Neuronal stem cell (in vitro differentiated cells): ENCODE data around the gene KCNK13. TPM values are rescaled to one million over a fixed set of nuclear protein-coding genes. Genes with fewer than 3 reads are reported as not detected.

Source experiments
- DNase-seq: peaks from one replicate; pipeline ENCODE4 v3.0.0-alpha.2; 2013; ENCODE audit warnings: low spot score
- H2AFZ ChIP-seq: one replicate; pipeline ENCODE4 v1.6.1; 2013; ENCODE audit warnings: mild to moderate bottlenecking, low read length, inconsistent platforms
- H2AK5ac ChIP-seq: 2 replicates; pipeline ENCODE4 v1.6.1; 2013; ENCODE audit warnings: low read depth, mild to moderate bottlenecking, inconsistent platforms, low read length, moderate library complexity, mixed read lengths
- H2BK120ac ChIP-seq: 2 replicates; pipeline ENCODE4 v1.6.1; 2013; ENCODE audit warnings: low read depth, mild to moderate bottlenecking, inconsistent platforms, low read length, moderate library complexity, mixed read lengths
- H2BK12ac ChIP-seq: one replicate; pipeline ENCODE4 v1.6.1; 2013; ENCODE audit warnings: low read length, inconsistent platforms
- H2BK15ac ChIP-seq: 2 replicates; pipeline ENCODE4 v1.6.1; 2013; ENCODE audit warnings: mild to moderate bottlenecking, low read length, inconsistent platforms, mixed read lengths
- H2BK5ac ChIP-seq: one replicate; pipeline ENCODE4 v1.6.1; 2013; ENCODE audit warnings: inconsistent platforms, mild to moderate bottlenecking, low read length, moderate library complexity
- H3K14ac ChIP-seq: one replicate; pipeline ENCODE4 v1.6.1; 2013; ENCODE audit warnings: low read length, inconsistent platforms
- H3K18ac ChIP-seq: 2 replicates; pipeline ENCODE4 v1.6.1; 2013; ENCODE audit warnings: low read length, inconsistent platforms
- H3K23ac ChIP-seq: 2 replicates; pipeline ENCODE4 v1.6.1; 2013; ENCODE audit warnings: low read depth, mild to moderate bottlenecking, mixed read lengths, low read length, inconsistent platforms; ENCODE audit not compliant: poor library complexity
- H3K27ac ChIP-seq: replicated peaks from 3 replicates; pipeline ENCODE4 v1.5.1; 2013; ENCODE audit warnings: low read length, inconsistent platforms
- H3K27me3 ChIP-seq, 3 experiments: 2 replicates each; pipeline ENCODE4 v1.6.1; 2013; ENCODE audit warnings: low read length in 3 of 3, mild to moderate bottlenecking in 2 of 3, inconsistent platforms in 1 of 3, low read depth in 1 of 3, mixed read lengths in 1 of 3, moderate library complexity in 1 of 3; ENCODE audit not compliant: control insufficient read depth in 3 of 3, insufficient read depth in 3 of 3
- H3K36me3 ChIP-seq, 2 donors: replicated peaks in 1 of 2; 2 replicates each; pipeline ENCODE4 v1.6.1; 2013; ENCODE audit warnings: low read length in 2 of 2; ENCODE audit not compliant: control insufficient read depth in 2 of 2, insufficient read depth in 2 of 2
- H3K4ac ChIP-seq: 2 replicates; pipeline ENCODE4 v1.6.1; 2013; ENCODE audit warnings: inconsistent platforms, mild to moderate bottlenecking, low read length, moderate library complexity
- H3K4me1 ChIP-seq, 2 donors: 1 replicate in 1 of 2; 2 replicates in 1 of 2; pipeline ENCODE4 v1.6.1; 2013; ENCODE audit warnings: low read length in 2 of 2, low read depth in 1 of 2; ENCODE audit not compliant: control insufficient read depth in 2 of 2, insufficient read depth in 1 of 2
- H3K4me2 ChIP-seq: one replicate; pipeline ENCODE4 v1.6.1; 2013; ENCODE audit warnings: mild to moderate bottlenecking, low read length, inconsistent platforms; ENCODE audit not compliant: insufficient read depth, poor library complexity, severe bottlenecking
- H3K4me3 ChIP-seq, 2 donors: 2 replicates each; pipeline ENCODE4 v1.5.1; 2013; ENCODE audit warnings: low read length in 2 of 2, mild to moderate bottlenecking in 2 of 2, inconsistent platforms in 1 of 2, moderate library complexity in 1 of 2
- H3K79me1 ChIP-seq: one replicate; pipeline ENCODE4 v1.6.1; 2013; ENCODE audit warnings: low read depth, mild to moderate bottlenecking, inconsistent platforms, low read length, moderate library complexity
- H3K9ac ChIP-seq: one replicate; pipeline ENCODE4 v1.6.1; 2013; ENCODE audit warnings: mild to moderate bottlenecking, low read depth, low read length, inconsistent platforms; ENCODE audit not compliant: poor library complexity
- H3K9me3 ChIP-seq, 2 donors: replicated peaks in 1 of 2; 2 replicates each; pipeline versions ENCODE3 to v1.6.1; 2013; ENCODE audit warnings: low read length in 2 of 2, mild to moderate bottlenecking in 2 of 2, inconsistent platforms in 1 of 2, low read depth in 1 of 2, mixed read lengths in 1 of 2, moderate library complexity in 1 of 2; ENCODE audit not compliant: control insufficient read depth in 2 of 2, insufficient read depth in 1 of 2
- H4K8ac ChIP-seq: one replicate; pipeline ENCODE4 v1.6.1; 2013; ENCODE audit warnings: low read depth, mild to moderate bottlenecking, inconsistent platforms, low read length, moderate library complexity
- H4K91ac ChIP-seq: one replicate; pipeline ENCODE4 v1.6.1; 2013; ENCODE audit warnings: low read length, low read depth, mild to moderate bottlenecking, inconsistent platforms; ENCODE audit not compliant: poor library complexity
- WGBS, 2 donors: extraction: QIAGEN DNeasy Blood & Tissue Kit; methylation state at CpG; one replicate each; pipeline ENCODE4 v1.1.7; 2013; ENCODE audit warnings: missing lambda C conversion rate in 2 of 2, mixed read lengths in 1 of 2; ENCODE audit not compliant: insufficient read length in 2 of 2, insufficient replicate concordance in 1 of 2; ENCODE audit errors: extremely low coverage in 2 of 2; 5-methylcytosine and 5-hydroxymethylcytosine counted together
- polyA plus RNA-seq, 2 experiments: library from polyadenylated mRNA; stranded (reverse); fragments of 200-250 nt; gene quantifications; one replicate each; pipeline ENCODE4 v1.2.3, GENCODE V29; 2013

KCNK13 gene
- not detected for polyA plus RNA-seq (2013, experiment 1 of 2)
- not detected for polyA plus RNA-seq (2013, experiment 2 of 2)

DNA sequence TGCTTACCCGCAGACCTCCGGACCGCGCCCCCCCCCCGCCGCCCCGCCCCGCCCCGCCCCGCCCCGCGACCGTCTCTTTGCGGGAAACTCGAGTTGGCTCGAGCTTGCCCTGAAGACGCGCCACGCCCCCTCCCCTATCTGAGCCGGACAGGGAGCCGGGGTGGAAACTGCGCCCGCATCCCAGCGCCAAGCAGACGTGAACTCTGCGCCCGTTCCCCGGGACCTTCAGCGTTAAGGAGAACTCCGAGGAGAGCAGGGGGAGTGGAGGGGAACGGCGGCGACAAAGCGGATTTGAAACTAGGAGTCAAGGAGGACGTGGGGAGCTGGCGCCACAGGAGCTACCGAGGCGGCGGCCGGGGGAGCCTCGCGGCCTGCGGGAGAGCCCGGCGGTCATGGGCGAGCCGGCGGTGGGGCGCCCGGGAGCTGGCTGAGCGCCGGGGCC is at the start of gene KCNK13:
Gene KCNK13, plus strand, starts transcription at position 310 of the 442 bp plus-strand sequence. CDS start 212 bp downstream, outside the sequence.
- Histone ChIP-seq H3K9me3 (peaks cover 2 to 13% of the 10 kb centered on the region in 2 donors), H4K91ac (no peak within 1 kb of the TSS), H3K4me1 (peaks cover 5 to 10% of the 10 kb centered on the region in 2 donors), H2AK5ac (no peak within 1 kb of the TSS), H2BK120ac (no peak within 1 kb of the TSS), H3K36me3 (no peaks in the 10 kb centered on the region), H2AFZ (peak within 1 kb of the TSS; percentile 93), H3K4me2 (peak within 1 kb of the TSS; percentile 98), H3K27ac (no peak within 1 kb of the TSS), H2BK12ac (no peak within 1 kb of the TSS), H3K4ac (no peak within 1 kb of the TSS), H3K79me1 (no peaks in the 10 kb centered on the region), H3K9ac (peak within 1 kb of the TSS; percentile 30), H2BK15ac (no peak within 1 kb of the TSS), H4K8ac (no peak within 1 kb of the TSS), H3K27me3 (peaks cover 30 to 86% (median 58%) of the 10 kb centered on the region in 3 experiments), H3K4me3 (peak within 1 kb of the TSS; percentile 40 to 75), H3K23ac (no peak within 1 kb of the TSS), H3K14ac (peak within 1 kb of the TSS; percentile 21), H3K18ac (peak within 1 kb of the TSS; percentile 71), H2BK5ac (no peak within 1 kb of the TSS)
- DNase-seq, result peak; percentile 39
- WGBS, 2 donors, result no CpG with 5 or more reads among the region's 52 CpGs

DNA sequence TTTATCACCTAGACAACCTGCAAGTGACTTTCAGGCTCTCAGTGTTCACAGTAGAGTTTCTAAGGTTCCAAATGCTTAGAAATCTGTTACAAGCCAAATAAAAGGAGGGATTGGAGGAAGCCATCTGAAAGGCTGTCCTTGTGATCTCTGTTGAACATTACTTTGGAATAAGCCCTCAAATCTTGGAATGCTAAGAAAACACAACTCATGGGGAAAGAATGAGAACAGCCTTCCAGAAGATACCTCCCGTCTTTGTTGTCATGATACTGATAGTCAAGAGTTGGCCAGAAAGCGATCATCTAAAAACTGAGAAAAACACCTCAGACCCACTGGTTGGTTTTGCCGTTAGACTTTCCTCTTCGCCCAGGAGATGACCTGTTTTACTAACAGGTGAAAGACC is 44.4 kb upstream of the KCNK13 start:
- peaks cover 0 to 3% of the 10 kb centered on the region in 2 donors for H3K4me1 ChIP-seq
- H2BK12ac ChIP-seq, result no peak overlapping the region
- peaks cover 22 to 93% of the 10 kb centered on the region in 2 donors for H3K36me3 ChIP-seq
- H2BK120ac ChIP-seq, result no peak overlapping the region
- H3K14ac ChIP-seq, result no peak overlapping the region
- H3K27ac ChIP-seq, result no peak overlapping the region
- H3K27me3 ChIP-seq, result no peaks in the 10 kb centered on the region
- H3K4me2 ChIP-seq, result no peak overlapping the region
- H3K79me1 ChIP-seq, result no peaks in the 10 kb centered on the region
- no peak overlapping the region for H2AK5ac ChIP-seq
- H2BK5ac ChIP-seq, result no peak overlapping the region
- no peak for DNase-seq
- no peak overlapping the region for H3K23ac ChIP-seq
- no peak overlapping the region for H3K9ac ChIP-seq
- no peak overlapping the region for H2BK15ac ChIP-seq
- H3K9me3 ChIP-seq, result peaks cover 0 to 12% of the 10 kb centered on the region in 2 donors
- H2AFZ ChIP-seq, result no peak overlapping the region
- no CpG with 5 or more reads among the region's 4 CpGs for WGBS, 2 donors
- no peak overlapping the region for H3K18ac ChIP-seq
- H3K4ac ChIP-seq, result no peak overlapping the region
- H4K91ac ChIP-seq, result no peak overlapping the region
- H3K4me3 ChIP-seq, result no peak overlapping the region
- no peak overlapping the region for H4K8ac ChIP-seq

DNA sequence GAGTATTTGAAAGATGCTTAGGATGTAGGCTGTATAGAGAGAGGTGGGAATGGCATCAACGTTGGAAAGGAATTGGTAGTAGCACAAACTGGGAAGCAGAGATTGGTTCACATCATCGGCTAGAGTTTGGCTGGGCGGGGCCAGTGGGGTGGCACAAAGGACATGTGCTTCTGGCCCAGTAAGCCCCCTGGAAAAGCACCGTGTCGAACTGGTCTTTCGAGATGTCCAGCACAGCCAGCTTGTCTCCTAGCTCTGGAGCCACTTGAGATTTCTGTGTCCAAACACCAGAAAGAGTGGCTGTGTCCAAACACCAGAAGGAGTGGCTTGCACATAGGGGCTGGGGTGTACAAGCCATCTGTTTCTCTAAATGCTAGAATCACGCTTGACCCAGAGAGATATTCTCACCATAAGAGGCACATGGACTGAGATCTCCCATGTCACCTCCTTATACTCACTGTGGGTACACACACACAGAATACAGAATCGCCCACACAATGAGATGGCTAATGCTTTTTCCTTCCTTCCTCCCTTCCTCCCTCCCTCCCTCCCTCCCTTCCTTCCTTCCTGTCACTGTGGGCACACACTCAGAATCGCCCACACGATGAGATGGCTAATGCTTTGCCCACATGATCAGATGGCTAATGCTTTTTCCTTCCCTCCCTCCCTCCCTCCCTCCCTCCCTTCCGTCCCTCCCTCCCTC is 41.8 kb upstream of the KCNK13 start:
- no peaks in the 10 kb centered on the region for H3K9me3 ChIP-seq
- DNase-seq, result no peak
- H3K18ac ChIP-seq, result no peak overlapping the region
- no peak overlapping the region for H4K91ac ChIP-seq
- H3K79me1 ChIP-seq, result no peaks in the 10 kb centered on the region
- no peak overlapping the region for H3K4me2 ChIP-seq
- no CpG with 5 or more reads among the region's 11 CpGs for WGBS, 2 donors
- H3K36me3 ChIP-seq, result peaks cover 24 to 93% of the 10 kb centered on the region in 2 donors
- H4K8ac ChIP-seq, result no peak overlapping the region
- H2BK12ac ChIP-seq, result no peak overlapping the region
- H3K4me3 ChIP-seq, result no peak overlapping the region
- H3K9ac ChIP-seq, result no peak overlapping the region
- H3K27ac ChIP-seq, result no peak overlapping the region
- H3K4ac ChIP-seq, result no peak overlapping the region
- H2BK120ac ChIP-seq, result no peak overlapping the region
- H2AK5ac ChIP-seq, result no peak overlapping the region
- H3K14ac ChIP-seq, result no peak overlapping the region
- H2AFZ ChIP-seq, result no peak overlapping the region
- no peaks in the 10 kb centered on the region for H3K27me3 ChIP-seq
- H2BK5ac ChIP-seq, result no peak overlapping the region
- H3K23ac ChIP-seq, result no peak overlapping the region
- peaks cover 0 to 3% of the 10 kb centered on the region in 2 donors for H3K4me1 ChIP-seq
- no peak overlapping the region for H2BK15ac ChIP-seq

DNA sequence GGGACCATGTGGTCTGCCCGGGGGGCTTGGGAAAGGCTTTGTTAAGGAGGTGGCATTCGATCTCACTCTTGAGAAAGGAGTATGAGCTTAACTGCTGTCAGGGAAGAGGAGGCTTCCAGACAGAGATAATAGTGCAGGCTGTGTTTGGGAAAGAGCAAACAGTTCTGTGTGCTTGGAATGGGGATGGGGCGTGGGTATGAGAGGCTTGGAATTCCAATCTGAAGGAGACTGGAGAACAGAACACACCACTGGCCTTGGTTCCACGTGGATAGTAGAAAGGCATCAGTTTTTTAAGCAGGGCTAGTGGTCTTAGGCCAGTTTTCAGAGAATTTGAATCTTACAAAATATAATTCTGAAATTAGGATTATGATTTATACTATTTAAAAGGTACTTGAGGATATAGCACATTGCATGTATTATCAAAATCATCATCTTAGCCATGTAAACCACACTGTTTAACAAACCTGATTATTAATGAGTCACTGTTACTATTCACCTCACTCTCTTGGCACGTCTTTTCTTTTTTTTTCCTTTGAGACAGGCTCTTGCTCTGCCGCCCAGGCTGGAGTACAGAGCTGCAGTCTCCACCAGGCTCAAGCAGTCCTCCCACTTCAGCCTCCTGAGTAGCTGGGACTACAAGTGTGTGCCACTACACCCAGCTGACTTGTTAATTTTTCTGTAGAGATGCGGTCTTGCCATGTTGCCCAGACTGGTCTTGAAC is 38.5 kb upstream of the KCNK13 start:
- Histone ChIP-seq H3K27ac (no peak overlapping the region), H3K4me2 (no peak overlapping the region), H3K4ac (no peak overlapping the region), H2BK120ac (no peak overlapping the region), H3K79me1 (no peaks in the 10 kb centered on the region), H2BK5ac (no peak overlapping the region), H3K4me1 (peaks cover 0 to 3% of the 10 kb centered on the region in 2 donors), H4K91ac (no peak overlapping the region), H2BK15ac (no peak overlapping the region), H3K14ac (no peak overlapping the region), H3K23ac (no peak overlapping the region), H3K18ac (no peak overlapping the region), H3K4me3 (no peak overlapping the region), H3K9ac (no peak overlapping the region), H2AK5ac (no peak overlapping the region), H2BK12ac (no peak overlapping the region), H3K9me3 (no peaks in the 10 kb centered on the region), H4K8ac (no peak overlapping the region), H2AFZ (no peak overlapping the region), H3K36me3 (peaks cover 28 to 86% of the 10 kb centered on the region in 2 donors), H3K27me3 (no peaks in the 10 kb centered on the region)
- no CpG with 5 or more reads among the region's 7 CpGs for WGBS, 2 donors
- DNase-seq, result no peak
